Keratinocyte (primary cell): ENCODE data around the gene CHMP6. TPM values are rescaled to one million over a fixed set of nuclear protein-coding genes. Genes with fewer than 3 reads are reported as not detected.

Experiments
- DNase-seq: peaks from one replicate; pipeline ENCODE4 v3.0.0-alpha.2; 2011; ENCODE audit warnings: low read depth, missing footprints, low spot score
- FAIRE-seq: peaks from 2 replicates; lab custom pipeline; 2011; peaks lifted over from hg19 to GRCh38; lab: Jason Lieb, UNC
- H2AFZ ChIP-seq: 2 replicates; pipeline ENCODE4 v1.6.0; 2012; ENCODE audit warnings: low read length, control low read depth, inconsistent platforms; ENCODE audit not compliant: control insufficient read depth
- H3K27ac ChIP-seq: 2 replicates; pipeline ENCODE4 v1.5.1; 2011; ENCODE audit warnings: low read length; ENCODE audit not compliant: control insufficient read depth, insufficient read depth
- H3K27me3 ChIP-seq: 3 replicates; pipeline ENCODE4 v1.6.0; 2011; ENCODE audit warnings: low read length; ENCODE audit not compliant: control insufficient read depth, insufficient read depth; ENCODE audit errors: extremely low read depth
- H3K36me3 ChIP-seq, 2 experiments: 2 replicates in 1 of 2; 3 replicates in 1 of 2; pipeline ENCODE4 v1.5.1; 2011; ENCODE audit warnings: low read length in 2 of 2, mild to moderate bottlenecking in 1 of 2; ENCODE audit not compliant: control insufficient read depth in 2 of 2, insufficient read depth in 2 of 2; ENCODE audit errors: extremely low read depth in 1 of 2
- H3K4me1 ChIP-seq: 3 replicates; pipeline ENCODE4 v1.5.1; 2011; ENCODE audit warnings: low read length; ENCODE audit not compliant: control insufficient read depth, insufficient read depth; ENCODE audit errors: extremely low read depth
- H3K4me2 ChIP-seq: 3 replicates; pipeline ENCODE4 v1.6.0; 2011; ENCODE audit warnings: low read depth, low read length; ENCODE audit not compliant: control insufficient read depth, insufficient read depth; ENCODE audit errors: extremely low read depth
- H3K4me3 ChIP-seq, 3 experiments: fragments of 200-600 bp in 1 of 3; sonication (generic) in 1 of 3; 2 replicates in 2 of 3; 3 replicates in 1 of 3; pipeline ENCODE4 v1.5.1; 2011 to 2016; ENCODE audit warnings: low read length in 3 of 3, mild to moderate bottlenecking in 3 of 3, control low read depth in 2 of 3, inconsistent platforms in 1 of 3, low read depth in 1 of 3, mixed read lengths in 1 of 3, mixed run types in 1 of 3, moderate library complexity in 1 of 3; ENCODE audit not compliant: control insufficient read depth in 2 of 3, insufficient read depth in 2 of 3; ENCODE audit errors: extremely low read depth in 1 of 3
- H3K79me2 ChIP-seq: 2 replicates; pipeline ENCODE4 v1.6.0; 2012; ENCODE audit warnings: low read length; ENCODE audit not compliant: control insufficient read depth, insufficient read depth
- H3K9ac ChIP-seq: 3 replicates; pipeline ENCODE4 v1.6.0; 2011; ENCODE audit warnings: low read length; ENCODE audit not compliant: control insufficient read depth, insufficient read depth; ENCODE audit errors: extremely low read depth
- H3K9me1 ChIP-seq: 3 replicates; pipeline ENCODE4 v1.6.0; 2011; ENCODE audit warnings: low read length; ENCODE audit not compliant: control insufficient read depth, insufficient read depth; ENCODE audit errors: extremely low read depth
- H3K9me3 ChIP-seq: 2 replicates; pipeline ENCODE4 v1.5.1; 2012; ENCODE audit warnings: low read depth, low read length; ENCODE audit not compliant: control insufficient read depth
- H4K20me1 ChIP-seq: 3 replicates; pipeline ENCODE4 v1.6.0; 2011; ENCODE audit warnings: low read length; ENCODE audit not compliant: control insufficient read depth, insufficient read depth; ENCODE audit errors: extremely low read depth
- CTCF ChIP-seq, 3 experiments: IDR thresholded peaks in 1 of 3; conservative IDR thresholded peaks in 1 of 3; optimal IDR thresholded peaks in 1 of 3; 2 replicates in 2 of 3; 3 replicates in 1 of 3; pipeline versions ENCODE3 to v1.5.1; 2011; ENCODE audit warnings: low read length in 3 of 3, mild to moderate bottlenecking in 3 of 3, moderate library complexity in 2 of 3, control low read depth in 1 of 3, inconsistent platforms in 1 of 3; ENCODE audit not compliant: insufficient read depth in 2 of 3; ENCODE audit errors: extremely low read depth in 1 of 3
- EZH2 ChIP-seq: IDR thresholded peaks from one replicate; pipeline ENCODE4 v1.6.1; 2012; ENCODE audit warnings: inconsistent platforms, mild to moderate bottlenecking, low read length, moderate library complexity
- dilution Hi-C: fragments of 300-500 bp; cut with MboI; formaldehyde crosslinking; loops from one replicate; pipeline ENCODE4 v1.7.0; 2020; ENCODE audit warnings: low sequenced_read_pairs; ENCODE audit not compliant: extremely low pct_ligation_motif_present
- polyA plus RNA-seq, 5 experiments: library from polyadenylated mRNA; depleted of rRNA in 3 of 5; stranded (reverse) in 3 of 5; stranded (forward) in 1 of 5; unstranded in 1 of 5; fragments of >200 nt; gene quantifications; 1 replicate in 1 of 5; 2 replicates in 3 of 5; 3 replicates in 1 of 5; pipeline versions ENCODE4 v1.2.1 to v1.2.3, GENCODE V29; 2011 to 2012; ENCODE audit warnings: missing spikeins in 2 of 5, low read depth in 1 of 5, low replicate concordance in 1 of 5

Gene CHMP6
- polyA plus RNA-seq, 1 donor (not counting 4 experiments of a cell fraction or from before 2014, with no cell fraction given) = 20.9 TPM

GRCh38 chr17:81049372-81049911 lies 57.8 kb downstream of the CHMP6 start:
- H3K4me3 ChIP-seq = peak overlapping the region; percentile 11 to 42 (median 12)
- peaks cover 6% of the 10 kb centered on the region for H3K9me1 ChIP-seq
- no peak overlapping the region for H2AFZ ChIP-seq
- no peaks in the 10 kb centered on the region for H3K27me3 ChIP-seq
- H3K9me3 ChIP-seq = no peaks in the 10 kb centered on the region
- H3K4me2 ChIP-seq = peak overlapping the region; percentile 87
- H3K9ac ChIP-seq = peak overlapping the region; percentile 75
- dilution Hi-C loops = no loop called here
- FAIRE-seq = no peak
- H3K36me3 ChIP-seq = peaks cover 9% of the 10 kb centered on the region in 2 experiments
- H4K20me1 ChIP-seq = no peaks in the 10 kb centered on the region
- DNase-seq = no peak
- H3K79me2 ChIP-seq = peaks cover 88% of the 10 kb centered on the region
- H3K4me1 ChIP-seq = peaks cover 70% of the 10 kb centered on the region
- H3K27ac ChIP-seq = peak overlapping the region; percentile 88
- TF ChIP-seq CTCF (optimal IDR thresholded peaks at IDR 0.05 in 1 of 3, IDR thresholded peaks at IDR 0.05 in 1 of 3, conservative IDR thresholded peaks at IDR 0.05 in 1 of 3; ENCODE audit: extremely low read depth in 1 of 3, insufficient read depth in 2 of 3, low read length in 3 of 3) = peak; percentile 14 to 24 (median 21)
- TF ChIP-seq EZH2 = no peak

Other genes starting within 250 kb of the CHMP6 start
- 48.9 to 74.4 TPM (median 56.7 TPM) in 3 replicates for gene BAIAP2, start 43.3 kb downstream of the CHMP6 start, polyA plus RNA-seq
- not detected in 3 replicates for gene PVALEF, start 173.7 kb downstream of the CHMP6 start, polyA plus RNA-seq
- 0.16 to 0.54 TPM (median 0.40 TPM) in 3 replicates for gene AATK, start 174.4 kb downstream of the CHMP6 start, polyA plus RNA-seq
- 2.6 to 3.0 TPM (median 2.7 TPM) in 3 replicates for gene CEP131, start 231.1 kb downstream of the CHMP6 start, polyA plus RNA-seq
- gene TEPSIN, start 247.2 kb downstream of the CHMP6 start, polyA plus RNA-seq = 7.1 to 11.5 TPM (median 8.8 TPM) in 3 replicates
- gene NDUFAF8, start 247.5 kb downstream of the CHMP6 start, polyA plus RNA-seq = 99.5 to 171 TPM (median 109 TPM) in 3 replicates